HG02840 (cell line): ENCODE results near the gene MRPS31.
"Not testable (repeated sequence)": the region's sequence is repeated elsewhere in the genome, so short reads cannot be mapped to it uniquely, and the experiment has no call there.

Source experiments
- ATAC-seq: cut with Tn5 transposase; IDR thresholded peaks from one replicate; pipeline ENCODE4 v1.9.1; 2021; ENCODE audit warnings: mild to moderate bottlenecking, moderate library complexity, moderate number of reproducible peaks; ENCODE audit not compliant: unreplicated experiment, low FRiP score

Gene MRPS31

GRCh38 chr13:40764587-40765403 is 6.2 kb downstream of the MRPS31 start:
- ATAC-seq: no peak

DNA sequence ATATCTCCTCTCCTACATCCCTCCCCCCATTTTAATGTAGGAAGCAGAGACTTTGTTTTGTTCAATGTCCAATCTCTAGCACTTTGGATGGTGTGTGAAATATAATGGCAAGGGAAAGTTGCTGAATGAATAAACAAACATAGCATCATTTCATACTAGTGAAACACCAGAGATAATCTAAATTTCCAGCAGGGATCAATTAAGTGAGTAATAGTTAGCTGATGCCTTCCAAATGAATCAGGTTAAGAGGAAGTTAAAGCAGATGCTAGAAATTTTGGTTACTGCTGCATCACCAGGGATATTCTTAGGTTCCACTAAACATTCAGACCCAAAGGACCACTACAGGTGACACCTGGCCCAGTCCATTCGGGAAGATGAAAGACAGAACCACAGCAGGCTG is 8.1 kb downstream of the MRPS31 start:
- no peak for ATAC-seq

DNA sequence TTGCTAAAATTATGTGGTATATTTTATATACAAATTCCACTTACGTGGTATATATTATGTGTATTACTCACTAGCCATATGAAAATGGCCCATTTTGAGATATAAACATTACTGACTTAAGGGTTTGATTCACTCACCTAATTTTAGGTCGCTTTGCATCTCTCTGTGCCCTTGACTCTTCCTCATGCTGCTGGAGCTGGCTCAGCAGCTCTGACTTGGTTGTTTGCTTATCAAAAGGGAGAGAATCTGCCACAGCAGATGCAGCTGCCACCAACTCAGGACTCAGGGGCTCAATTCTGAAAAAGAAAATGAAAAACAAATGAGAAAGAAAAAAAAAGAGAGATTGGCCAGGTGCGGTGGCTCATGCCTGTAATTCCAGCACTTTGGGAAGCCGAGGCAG is 12.2 kb downstream of the MRPS31 start:
- no peak for ATAC-seq

DNA sequence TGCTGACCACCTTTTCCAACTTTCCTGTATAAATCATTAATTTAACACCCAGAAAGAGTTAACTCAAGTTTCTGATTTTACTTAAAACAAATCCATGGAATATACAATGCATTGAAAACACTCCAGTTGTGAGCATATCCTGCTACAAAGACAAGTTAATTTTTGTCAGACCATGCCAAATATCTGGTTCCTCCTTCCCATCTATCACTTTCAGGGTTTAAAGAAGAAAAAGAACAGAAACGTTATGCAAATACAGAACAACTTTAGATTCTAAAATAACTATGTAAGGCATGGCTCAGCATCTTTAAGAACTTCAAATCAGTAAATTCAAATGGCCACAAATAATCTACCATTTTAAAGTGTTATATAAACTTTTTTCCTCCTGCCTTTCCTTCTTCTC is 14.9 kb downstream of the MRPS31 start:
- no peak for ATAC-seq

GRCh38 chr13:40755082-40755700 is 15.8 kb downstream of the MRPS31 start:
- no peak for ATAC-seq

DNA sequence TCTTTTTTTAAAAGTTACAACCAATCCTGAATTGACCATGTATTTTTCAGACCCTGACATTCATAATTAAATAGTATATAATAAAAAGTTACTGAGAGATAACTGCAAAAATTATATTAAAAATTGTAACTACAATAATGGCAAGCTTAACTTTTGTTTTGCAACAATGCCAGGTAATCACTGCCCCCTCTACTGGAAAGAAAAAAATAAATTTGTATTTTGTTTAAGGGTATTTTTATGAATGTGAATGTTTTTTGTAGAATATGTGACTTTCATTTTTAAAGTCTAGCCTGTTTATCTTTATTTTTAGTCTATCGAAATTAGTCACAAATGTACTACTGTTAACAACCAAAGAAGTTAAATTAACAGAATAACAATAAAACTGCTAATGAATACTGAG is 21.7 kb downstream of the MRPS31 start:
- no peak for ATAC-seq

- ATAC-seq: not testable (repeated sequence)
These were observed 35.8 kb downstream of the MRPS31 start for GRCh38 chr13:40735232-40735548.

DNA sequence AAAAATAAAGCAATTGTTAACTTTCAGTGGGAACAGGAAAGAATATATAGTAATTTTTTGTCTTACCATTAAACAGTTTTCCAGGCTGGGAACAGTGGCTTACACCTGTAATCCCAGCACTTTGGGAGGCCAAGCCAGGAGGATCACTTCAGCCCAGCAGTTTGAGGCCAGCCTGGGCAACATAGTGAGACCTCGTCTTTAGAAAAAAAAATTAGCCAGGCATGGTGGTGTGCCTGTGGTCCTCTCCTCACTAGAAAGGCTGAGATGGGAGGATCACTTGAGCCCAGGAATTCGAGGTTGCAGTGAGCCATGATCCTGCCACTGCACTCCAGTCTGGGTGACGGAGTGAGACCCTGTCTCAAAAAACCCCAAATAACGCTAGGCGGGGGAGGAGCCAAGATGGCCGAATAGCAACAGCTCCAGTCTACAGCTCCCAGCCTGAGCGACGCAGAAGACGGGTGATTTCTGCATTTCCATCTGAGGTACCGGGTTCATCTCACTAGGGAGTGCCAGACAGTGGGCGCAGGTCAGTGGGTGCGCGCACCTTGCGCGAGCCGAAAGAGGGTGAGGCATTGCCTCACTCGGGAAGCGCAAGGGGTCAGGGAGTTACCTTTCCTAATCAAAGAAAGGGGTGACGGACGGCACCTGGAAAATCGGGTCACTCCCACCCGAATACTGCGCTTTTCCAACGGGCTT is 36.3 kb downstream of the MRPS31 start:
- not testable (repeated sequence) for ATAC-seq

- no peak for ATAC-seq
These were observed 38.3 kb downstream of the MRPS31 start for GRCh38 chr13:40732658-40733057.

GRCh38 chr13:40728595-40728994 is 42.4 kb downstream of the MRPS31 start:
- ATAC-seq: no peak

DNA sequence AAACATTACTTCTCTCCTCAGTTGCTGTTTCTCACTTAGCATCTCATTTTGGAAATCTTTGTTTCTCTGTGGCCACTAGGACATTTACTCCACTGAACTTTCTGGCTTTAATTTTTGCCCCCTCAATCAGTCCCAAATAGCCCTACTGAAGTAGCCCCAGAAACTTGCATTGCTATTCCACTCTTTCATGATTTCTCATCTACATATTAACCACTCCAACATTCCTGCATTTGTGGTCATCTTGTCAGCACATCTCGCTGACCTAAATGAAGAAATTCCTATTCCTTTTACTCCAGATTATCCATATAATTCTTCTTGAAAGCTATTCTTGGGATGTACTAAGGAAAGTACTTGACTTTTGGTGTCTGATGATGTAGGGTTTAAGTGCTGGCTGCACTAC is 56.6 kb downstream of the MRPS31 start:
- ATAC-seq: not testable (repeated sequence)

GRCh38 chr13:40706439-40706838 is 64.6 kb downstream of the MRPS31 start:
- no peak for ATAC-seq

DNA sequence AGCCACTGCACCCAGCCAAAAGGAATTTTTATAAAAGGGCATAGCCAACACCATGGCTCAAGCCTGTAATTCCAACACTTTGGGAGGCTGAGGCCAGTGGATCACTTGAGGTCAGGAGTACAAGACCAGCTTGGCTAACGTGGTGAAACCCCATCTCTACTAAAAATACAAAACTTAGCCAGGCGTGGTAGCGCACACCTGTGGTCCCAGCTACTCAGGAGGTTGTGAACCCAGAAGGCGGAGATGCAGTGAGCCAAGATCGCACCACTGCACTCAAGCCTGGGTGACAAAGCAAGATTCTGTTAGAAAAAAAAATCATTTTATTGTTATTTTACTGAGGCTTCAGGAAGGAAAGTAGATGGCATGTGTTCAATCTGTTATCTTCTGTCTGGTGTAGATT is 73.3 kb downstream of the MRPS31 start:
- ATAC-seq: peak; percentile 43

GRCh38 chr13:40694426-40694825 is 76.6 kb downstream of the MRPS31 start:
- ATAC-seq: no peak

DNA sequence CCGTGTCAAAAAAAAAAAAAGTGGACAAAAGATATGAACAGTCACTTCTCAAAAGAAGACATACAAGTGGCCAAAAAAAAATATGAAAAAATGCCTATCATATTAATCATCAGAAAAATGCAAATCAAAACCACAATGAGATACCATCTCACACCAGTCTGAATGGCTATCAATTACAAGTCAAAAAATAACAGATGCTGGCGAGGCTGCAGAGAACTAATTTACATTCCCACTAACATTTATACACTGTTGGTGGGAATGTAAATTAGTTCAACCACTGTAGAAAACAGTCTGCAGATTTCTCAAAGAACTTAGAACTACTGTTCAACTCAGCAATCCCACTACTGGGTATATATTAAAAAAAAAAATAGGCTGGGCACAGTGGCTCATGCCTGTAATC is 78.0 kb downstream of the MRPS31 start:
- ATAC-seq: peak; percentile 54

- ATAC-seq: no peak
These were observed 82.2 kb downstream of the MRPS31 start for GRCh38 chr13:40688781-40689180.

DNA sequence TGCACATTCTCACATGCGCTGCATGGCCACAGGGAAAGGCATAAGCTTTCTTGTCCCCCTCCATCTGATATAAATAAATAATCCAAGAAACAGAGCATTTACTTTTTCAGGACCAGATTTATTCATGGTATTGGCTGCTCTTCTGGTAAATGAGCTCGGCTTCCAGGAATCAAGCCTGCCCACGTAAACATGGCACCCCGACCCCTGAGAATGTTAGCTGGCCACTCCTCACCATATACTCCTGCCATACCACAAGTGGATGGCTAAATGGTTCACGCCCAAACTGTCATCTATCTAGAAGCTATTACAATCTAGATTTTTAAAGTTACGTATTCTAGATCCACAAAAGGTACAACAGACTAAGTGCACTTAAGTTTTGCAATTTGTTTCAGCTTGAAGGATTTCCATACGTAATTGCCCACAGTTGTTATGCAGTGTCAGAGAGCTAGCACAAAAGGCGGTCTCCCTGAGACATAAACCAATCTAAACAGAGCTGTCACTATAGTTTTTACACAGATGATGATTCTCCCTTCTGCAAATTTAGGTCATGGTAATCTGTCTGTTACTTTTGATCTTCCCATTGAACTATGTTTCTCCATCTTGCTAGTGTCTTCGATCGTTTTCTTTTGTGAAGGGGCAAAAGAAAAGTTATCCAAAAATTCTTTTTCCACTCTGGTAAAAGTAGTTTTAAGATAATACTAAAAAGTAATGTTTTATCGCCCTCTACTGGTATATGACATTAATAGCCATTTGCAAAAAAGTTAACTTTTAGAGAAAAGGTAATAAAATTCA is 88.3 kb downstream of the MRPS31 start:
- ATAC-seq: no peak

GRCh38 chr13:40681341-40682146 is 89.4 kb downstream of the MRPS31 start:
- no peak for ATAC-seq

- ATAC-seq: no peak
These were observed 90.2 kb downstream of the MRPS31 start for GRCh38 chr13:40680659-40681323.
